Liver (tissue), 3 donors: ENCODE data around the gene NPPB.

Source experiments
- GABPA ChIP-seq, 2 donors: IDR thresholded peaks in 1 of 2; conservative IDR thresholded peaks in 1 of 2; 2 replicates each; pipeline ENCODE4 v1.6.1; 2016; ENCODE audit warnings: antibody characterized with exemption in 2 of 2, mild to moderate bottlenecking in 1 of 2, moderate library complexity in 1 of 2
- HNF4G ChIP-seq: IDR thresholded peaks from 2 replicates; pipeline ENCODE4 v1.6.1; 2016; ENCODE audit warnings: antibody characterized with exemption
- JUND ChIP-seq, 2 donors: IDR thresholded peaks; 2 replicates each; pipeline ENCODE4 v1.6.1; 2016; ENCODE audit warnings: antibody characterized with exemption in 2 of 2
- RAD21 ChIP-seq, 2 donors: IDR thresholded peaks; 2 replicates each; pipeline ENCODE4 v1.6.1; 2016; ENCODE audit warnings: antibody characterized with exemption in 2 of 2, mild to moderate bottlenecking in 2 of 2
- RXRA ChIP-seq, 2 donors: IDR thresholded peaks; 2 replicates each; pipeline ENCODE4 v1.6.1; 2017 to 2018; ENCODE audit warnings: antibody characterized with exemption in 2 of 2, mild to moderate bottlenecking in 1 of 2
- SP1 ChIP-seq: IDR thresholded peaks from 2 replicates; pipeline ENCODE4 v1.6.1; 2018; ENCODE audit warnings: antibody characterized with exemption, mild to moderate bottlenecking
- YY1 ChIP-seq: IDR thresholded peaks from 2 replicates; pipeline ENCODE4 v1.6.1; 2016; ENCODE audit warnings: antibody characterized with exemption, mild to moderate bottlenecking
- TF ChIP-seq, protein P1 (sequence below): IDR thresholded peaks from 2 replicates; pipeline ENCODE4 v1.6.1; 2016; ENCODE audit warnings: antibody characterized with exemption
- TF ChIP-seq, protein P2 (sequence below): fragments of 150-350 bp; IDR thresholded peaks from 2 replicates; pipeline ENCODE4 v1.5.1; 2017; ENCODE audit warnings: improper control_type of control experiment, low read depth, low read length; ENCODE audit not compliant: missing input control
- TF ChIP-seq, protein P3 (sequence below): IDR thresholded peaks from 2 replicates; pipeline ENCODE4 v1.6.1; 2016; ENCODE audit warnings: antibody characterized with exemption, mild to moderate bottlenecking
- TF ChIP-seq, protein P4 (sequence below): IDR thresholded peaks from 2 replicates; pipeline ENCODE4 v1.6.1; 2016; ENCODE audit warnings: antibody characterized with exemption
- TF ChIP-seq, protein P5 (sequence below): IDR thresholded peaks from 2 replicates; pipeline ENCODE4 v1.6.1; 2016; ENCODE audit warnings: antibody characterized with exemption
- donor health status: healthy.
- donor health status: healthy.

DNA sequence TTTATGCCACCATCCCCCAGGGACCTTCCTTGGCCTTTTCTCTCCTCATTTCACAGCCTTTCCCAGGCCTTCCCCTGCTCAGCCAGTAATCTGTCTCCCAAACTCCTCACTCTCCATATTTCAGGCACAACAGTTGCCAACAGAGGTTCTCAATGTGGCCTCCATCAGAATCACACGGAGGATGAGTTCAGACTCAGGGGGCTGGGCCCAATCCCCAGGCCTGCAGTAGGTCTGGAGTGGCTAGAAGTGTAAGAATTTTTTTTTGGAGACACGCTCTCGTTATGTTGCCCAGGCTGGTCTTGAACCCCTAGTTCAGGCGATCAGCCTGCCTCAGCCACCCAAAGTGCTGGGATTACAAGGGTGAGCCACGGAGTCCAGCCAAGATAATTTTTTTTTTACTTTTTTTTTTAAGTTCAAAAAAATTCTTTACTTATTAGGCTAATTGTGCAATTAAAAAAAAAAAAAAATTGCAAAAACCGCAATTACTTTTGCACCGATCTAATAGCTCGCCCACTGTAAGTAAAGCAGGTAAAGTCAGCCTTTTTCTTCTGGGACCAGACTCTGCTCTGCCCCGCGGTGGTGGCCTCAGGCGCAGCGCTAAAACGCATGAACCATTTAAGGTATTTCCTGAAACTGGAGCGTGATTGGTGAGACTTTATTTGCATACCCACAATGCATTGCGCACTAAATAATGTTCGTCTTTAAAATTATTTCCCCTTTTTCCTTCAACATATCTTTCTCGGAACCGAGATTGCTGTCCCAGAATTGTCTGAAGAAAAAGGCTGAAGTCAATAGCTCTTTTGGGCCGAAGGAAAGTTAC lies 48.7 kb upstream of the NPPB start:
- TF ChIP-seq, protein P1, sequence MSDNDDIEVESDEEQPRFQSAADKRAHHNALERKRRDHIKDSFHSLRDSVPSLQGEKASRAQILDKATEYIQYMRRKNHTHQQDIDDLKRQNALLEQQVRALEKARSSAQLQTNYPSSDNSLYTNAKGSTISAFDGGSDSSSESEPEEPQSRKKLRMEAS, result no peak
- TF ChIP-seq, protein P2, sequence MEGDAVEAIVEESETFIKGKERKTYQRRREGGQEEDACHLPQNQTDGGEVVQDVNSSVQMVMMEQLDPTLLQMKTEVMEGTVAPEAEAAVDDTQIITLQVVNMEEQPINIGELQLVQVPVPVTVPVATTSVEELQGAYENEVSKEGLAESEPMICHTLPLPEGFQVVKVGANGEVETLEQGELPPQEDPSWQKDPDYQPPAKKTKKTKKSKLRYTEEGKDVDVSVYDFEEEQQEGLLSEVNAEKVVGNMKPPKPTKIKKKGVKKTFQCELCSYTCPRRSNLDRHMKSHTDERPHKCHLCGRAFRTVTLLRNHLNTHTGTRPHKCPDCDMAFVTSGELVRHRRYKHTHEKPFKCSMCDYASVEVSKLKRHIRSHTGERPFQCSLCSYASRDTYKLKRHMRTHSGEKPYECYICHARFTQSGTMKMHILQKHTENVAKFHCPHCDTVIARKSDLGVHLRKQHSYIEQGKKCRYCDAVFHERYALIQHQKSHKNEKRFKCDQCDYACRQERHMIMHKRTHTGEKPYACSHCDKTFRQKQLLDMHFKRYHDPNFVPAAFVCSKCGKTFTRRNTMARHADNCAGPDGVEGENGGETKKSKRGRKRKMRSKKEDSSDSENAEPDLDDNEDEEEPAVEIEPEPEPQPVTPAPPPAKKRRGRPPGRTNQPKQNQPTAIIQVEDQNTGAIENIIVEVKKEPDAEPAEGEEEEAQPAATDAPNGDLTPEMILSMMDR, result peak; percentile 93
- TF ChIP-seq RXRA (IDR thresholded peaks at IDR 0.05), result no peak
- TF ChIP-seq, protein P3, sequence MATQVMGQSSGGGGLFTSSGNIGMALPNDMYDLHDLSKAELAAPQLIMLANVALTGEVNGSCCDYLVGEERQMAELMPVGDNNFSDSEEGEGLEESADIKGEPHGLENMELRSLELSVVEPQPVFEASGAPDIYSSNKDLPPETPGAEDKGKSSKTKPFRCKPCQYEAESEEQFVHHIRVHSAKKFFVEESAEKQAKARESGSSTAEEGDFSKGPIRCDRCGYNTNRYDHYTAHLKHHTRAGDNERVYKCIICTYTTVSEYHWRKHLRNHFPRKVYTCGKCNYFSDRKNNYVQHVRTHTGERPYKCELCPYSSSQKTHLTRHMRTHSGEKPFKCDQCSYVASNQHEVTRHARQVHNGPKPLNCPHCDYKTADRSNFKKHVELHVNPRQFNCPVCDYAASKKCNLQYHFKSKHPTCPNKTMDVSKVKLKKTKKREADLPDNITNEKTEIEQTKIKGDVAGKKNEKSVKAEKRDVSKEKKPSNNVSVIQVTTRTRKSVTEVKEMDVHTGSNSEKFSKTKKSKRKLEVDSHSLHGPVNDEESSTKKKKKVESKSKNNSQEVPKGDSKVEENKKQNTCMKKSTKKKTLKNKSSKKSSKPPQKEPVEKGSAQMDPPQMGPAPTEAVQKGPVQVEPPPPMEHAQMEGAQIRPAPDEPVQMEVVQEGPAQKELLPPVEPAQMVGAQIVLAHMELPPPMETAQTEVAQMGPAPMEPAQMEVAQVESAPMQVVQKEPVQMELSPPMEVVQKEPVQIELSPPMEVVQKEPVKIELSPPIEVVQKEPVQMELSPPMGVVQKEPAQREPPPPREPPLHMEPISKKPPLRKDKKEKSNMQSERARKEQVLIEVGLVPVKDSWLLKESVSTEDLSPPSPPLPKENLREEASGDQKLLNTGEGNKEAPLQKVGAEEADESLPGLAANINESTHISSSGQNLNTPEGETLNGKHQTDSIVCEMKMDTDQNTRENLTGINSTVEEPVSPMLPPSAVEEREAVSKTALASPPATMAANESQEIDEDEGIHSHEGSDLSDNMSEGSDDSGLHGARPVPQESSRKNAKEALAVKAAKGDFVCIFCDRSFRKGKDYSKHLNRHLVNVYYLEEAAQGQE, result no peak
- TF ChIP-seq, protein P4, sequence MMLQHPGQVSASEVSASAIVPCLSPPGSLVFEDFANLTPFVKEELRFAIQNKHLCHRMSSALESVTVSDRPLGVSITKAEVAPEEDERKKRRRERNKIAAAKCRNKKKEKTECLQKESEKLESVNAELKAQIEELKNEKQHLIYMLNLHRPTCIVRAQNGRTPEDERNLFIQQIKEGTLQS, result no peak
- no peak for TF ChIP-seq JUND (IDR thresholded peaks at IDR 0.05)
- peak; percentile 81 to 83 for TF ChIP-seq RAD21 (IDR thresholded peaks at IDR 0.05)
- TF ChIP-seq YY1, result peak; percentile 6
- TF ChIP-seq GABPA (IDR thresholded peaks at IDR 0.05 in 1 of 2, conservative IDR thresholded peaks at IDR 0.05 in 1 of 2), result no peak
- no peak for TF ChIP-seq SP1
- no peak for TF ChIP-seq HNF4G
- TF ChIP-seq, protein P5, sequence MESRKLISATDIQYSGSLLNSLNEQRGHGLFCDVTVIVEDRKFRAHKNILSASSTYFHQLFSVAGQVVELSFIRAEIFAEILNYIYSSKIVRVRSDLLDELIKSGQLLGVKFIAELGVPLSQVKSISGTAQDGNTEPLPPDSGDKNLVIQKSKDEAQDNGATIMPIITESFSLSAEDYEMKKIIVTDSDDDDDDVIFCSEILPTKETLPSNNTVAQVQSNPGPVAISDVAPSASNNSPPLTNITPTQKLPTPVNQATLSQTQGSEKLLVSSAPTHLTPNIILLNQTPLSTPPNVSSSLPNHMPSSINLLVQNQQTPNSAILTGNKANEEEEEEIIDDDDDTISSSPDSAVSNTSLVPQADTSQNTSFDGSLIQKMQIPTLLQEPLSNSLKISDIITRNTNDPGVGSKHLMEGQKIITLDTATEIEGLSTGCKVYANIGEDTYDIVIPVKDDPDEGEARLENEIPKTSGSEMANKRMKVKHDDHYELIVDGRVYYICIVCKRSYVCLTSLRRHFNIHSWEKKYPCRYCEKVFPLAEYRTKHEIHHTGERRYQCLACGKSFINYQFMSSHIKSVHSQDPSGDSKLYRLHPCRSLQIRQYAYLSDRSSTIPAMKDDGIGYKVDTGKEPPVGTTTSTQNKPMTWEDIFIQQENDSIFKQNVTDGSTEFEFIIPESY, result no peak
